Measurements from ENCODE around the gene ACSS2.

Gene ACSS2

DNA sequence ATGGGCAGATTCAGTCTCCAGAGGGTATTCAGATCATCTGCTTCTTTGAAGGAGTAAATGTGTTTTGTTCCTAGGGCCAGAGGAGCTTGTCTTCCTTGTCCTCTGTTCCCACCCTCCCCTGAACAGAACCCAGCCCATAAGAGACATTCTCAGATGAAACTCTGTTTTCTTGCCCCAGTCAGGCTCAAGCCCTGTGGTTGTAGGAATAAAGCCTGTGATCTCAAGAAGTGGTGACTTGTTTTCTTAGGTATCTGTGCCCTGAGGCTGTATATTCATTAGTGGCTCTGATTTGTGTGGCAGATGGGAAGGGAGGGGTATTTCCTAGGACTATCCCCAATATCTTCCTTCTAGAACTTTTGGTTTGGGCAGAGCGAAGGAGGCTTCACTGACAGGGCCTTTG, 51.3 kb downstream of the ACSS2 start:
- ATAC-seq = no peak

GRCh38 chr20:34928411-34928810, 52.0 kb downstream of the ACSS2 start:
- no peak for ATAC-seq

More for the DNA sequence above, 51.3 kb downstream of the ACSS2 start:
- TF ChIP-seq SNAI2 (CRISPR knock-in tag; IDR thresholded peaks at IDR 0.05) = no peak
- TF ChIP-seq GLIS3 (CRISPR knock-in tag; IDR thresholded peaks at IDR 0.05) = no peak
- TF ChIP-seq ZC3H10 (CRISPR knock-in tag; IDR thresholded peaks at IDR 0.05) = no peak
- no peak for TF ChIP-seq ZFP30 (CRISPR knock-in tag; IDR thresholded peaks at IDR 0.05)
- TF ChIP-seq ZNF565 (CRISPR knock-in tag; conservative IDR thresholded peaks at IDR 0.05; ENCODE audit: low read depth) = no peak
- no peak for TF ChIP-seq CSDC2 (CRISPR knock-in tag; IDR thresholded peaks at IDR 0.05)
- TF ChIP-seq BACH2 (CRISPR knock-in tag; IDR thresholded peaks at IDR 0.05; ENCODE audit: borderline replicate concordance) = no peak
- TF ChIP-seq ZNF8 (CRISPR knock-in tag; IDR thresholded peaks at IDR 0.05) = no peak
- no peak for TF ChIP-seq TOX (CRISPR knock-in tag; IDR thresholded peaks at IDR 0.05; ENCODE audit: borderline replicate concordance)
- TF ChIP-seq CSRNP3 (CRISPR knock-in tag; IDR thresholded peaks at IDR 0.05) = no peak
- TF ChIP-seq, protein P1, sequence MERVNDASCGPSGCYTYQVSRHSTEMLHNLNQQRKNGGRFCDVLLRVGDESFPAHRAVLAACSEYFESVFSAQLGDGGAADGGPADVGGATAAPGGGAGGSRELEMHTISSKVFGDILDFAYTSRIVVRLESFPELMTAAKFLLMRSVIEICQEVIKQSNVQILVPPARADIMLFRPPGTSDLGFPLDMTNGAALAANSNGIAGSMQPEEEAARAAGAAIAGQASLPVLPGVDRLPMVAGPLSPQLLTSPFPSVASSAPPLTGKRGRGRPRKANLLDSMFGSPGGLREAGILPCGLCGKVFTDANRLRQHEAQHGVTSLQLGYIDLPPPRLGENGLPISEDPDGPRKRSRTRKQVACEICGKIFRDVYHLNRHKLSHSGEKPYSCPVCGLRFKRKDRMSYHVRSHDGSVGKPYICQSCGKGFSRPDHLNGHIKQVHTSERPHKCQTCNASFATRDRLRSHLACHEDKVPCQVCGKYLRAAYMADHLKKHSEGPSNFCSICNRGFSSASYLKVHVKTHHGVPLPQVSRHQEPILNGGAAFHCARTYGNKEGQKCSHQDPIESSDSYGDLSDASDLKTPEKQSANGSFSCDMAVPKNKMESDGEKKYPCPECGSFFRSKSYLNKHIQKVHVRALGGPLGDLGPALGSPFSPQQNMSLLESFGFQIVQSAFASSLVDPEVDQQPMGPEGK (CRISPR knock-in tag; IDR thresholded peaks at IDR 0.05; ENCODE audit: borderline replicate concordance) = no peak
- no peak for TF ChIP-seq TSHZ2 (CRISPR knock-in tag; IDR thresholded peaks at IDR 0.05)

DNA sequence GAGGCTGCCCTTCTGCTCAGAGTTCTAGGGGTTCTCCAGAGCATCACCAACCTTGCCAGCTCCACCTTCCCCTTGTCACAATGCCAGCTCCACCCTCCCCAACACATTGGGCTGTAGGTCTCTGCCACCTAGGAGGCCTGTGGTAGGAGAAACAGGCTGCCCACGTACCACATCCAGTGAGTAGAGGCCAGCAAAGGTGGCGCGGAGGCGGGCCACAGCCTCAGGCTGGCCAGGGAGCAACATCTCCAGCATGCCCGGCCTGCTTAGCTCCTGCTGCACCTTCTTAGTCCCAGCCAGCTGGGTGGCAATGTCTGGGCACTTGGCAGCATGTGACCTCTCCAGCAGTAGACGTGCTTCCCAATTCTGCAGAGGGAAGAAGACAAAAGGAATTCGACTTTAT, 55.4 kb downstream of the ACSS2 start:
- TF ChIP-seq CSRNP3 (CRISPR knock-in tag; IDR thresholded peaks at IDR 0.05) = no peak
- TF ChIP-seq RARB (CRISPR knock-in tag; IDR thresholded peaks at IDR 0.05) = no peak
- no peak for TF ChIP-seq ESRRG (CRISPR knock-in tag; IDR thresholded peaks at IDR 0.05)
- no peak for TF ChIP-seq CREB5 (CRISPR knock-in tag; IDR thresholded peaks at IDR 0.05; ENCODE audit: low read depth)
- no peak for TF ChIP-seq ZNF565 (CRISPR knock-in tag; conservative IDR thresholded peaks at IDR 0.05; ENCODE audit: low read depth)
- TF ChIP-seq SNAI2 (CRISPR knock-in tag; IDR thresholded peaks at IDR 0.05) = no peak
- no peak for TF ChIP-seq ARNTL (CRISPR knock-in tag; IDR thresholded peaks at IDR 0.05; ENCODE audit: borderline replicate concordance, low read depth)
- TF ChIP-seq ZNF70 (CRISPR knock-in tag; IDR thresholded peaks at IDR 0.05) = no peak
- no peak for TF ChIP-seq ZC3H10 (CRISPR knock-in tag; IDR thresholded peaks at IDR 0.05)
- no peak for ATAC-seq

More at GRCh38 chr20:34928411-34928810, 52.0 kb downstream of the ACSS2 start:
- TF ChIP-seq CSDC2 (CRISPR knock-in tag; IDR thresholded peaks at IDR 0.05) (no peak), GLIS3 (CRISPR knock-in tag; IDR thresholded peaks at IDR 0.05) (no peak), TOX (CRISPR knock-in tag; IDR thresholded peaks at IDR 0.05; ENCODE audit: borderline replicate concordance) (no peak), CSRNP3 (CRISPR knock-in tag; IDR thresholded peaks at IDR 0.05) (no peak), RARB (CRISPR knock-in tag; IDR thresholded peaks at IDR 0.05) (no peak), CREB5 (CRISPR knock-in tag; IDR thresholded peaks at IDR 0.05; ENCODE audit: low read depth) (no peak), ZC3H10 (CRISPR knock-in tag; IDR thresholded peaks at IDR 0.05) (no peak), ZNF70 (CRISPR knock-in tag; IDR thresholded peaks at IDR 0.05) (no peak), ZNF8 (CRISPR knock-in tag; IDR thresholded peaks at IDR 0.05) (no peak), OSR1 (CRISPR knock-in tag; IDR thresholded peaks at IDR 0.05) (no peak), ZNF565 (CRISPR knock-in tag; conservative IDR thresholded peaks at IDR 0.05; ENCODE audit: low read depth) (no peak), ISL1 (CRISPR knock-in tag; IDR thresholded peaks at IDR 0.05) (no peak), ARNTL (CRISPR knock-in tag; IDR thresholded peaks at IDR 0.05; ENCODE audit: borderline replicate concordance, low read depth) (no peak)

Measured in SK-N-SH treated with all-trans-retinoic acid at 6 μM for 48 hours (cell line).